Left lung (tissue), 10 donors: ENCODE results near the gene BRI3BP. TPM values are rescaled to one million over a fixed set of nuclear protein-coding genes. Genes with fewer than 3 reads are reported as not detected.

Experiments
- ATAC-seq: fragments of 200-7000 bp; cut with Tn5 transposase; one replicate; pipeline ENCODE4 v1.9.1; 2020; ENCODE audit warnings: moderate library complexity
- DNase-seq, 4 donors: peaks; one replicate each; pipeline ENCODE4 v3.0.0-alpha.2; 2013 to 2020
- H3K27ac ChIP-seq, 2 donors: fragments of 200-600 bp; sonication (generic) in 1 of 2; one replicate each; pipeline versions ENCODE4 v1.5.0 to v1.8.0; 2020 to 2021
- H3K27me3 ChIP-seq, 2 donors: fragments of 200-600 bp; sonication (generic) in 1 of 2; one replicate each; pipeline versions ENCODE4 v1.5.0 to v1.8.0; 2020 to 2021
- H3K36me3 ChIP-seq, 2 donors: fragments of 200-600 bp; sonication (generic) in 1 of 2; one replicate each; pipeline versions ENCODE4 v1.5.0 to v1.8.0; 2020 to 2021
- H3K4me1 ChIP-seq, 2 donors: fragments of 200-600 bp; one replicate each; pipeline ENCODE4 v1.8.0; 2021
- H3K4me3 ChIP-seq, 2 donors: fragments of 200-600 bp; sonication (generic) in 1 of 2; one replicate each; pipeline versions ENCODE4 v1.5.0 to v1.8.0; 2020 to 2021; ENCODE audit warnings: mild to moderate bottlenecking in 1 of 2
- H3K9me3 ChIP-seq, 2 donors: fragments of 200-600 bp; sonication (generic) in 1 of 2; one replicate each; pipeline versions ENCODE4 v1.5.0 to v1.8.0; 2020 to 2021
- CTCF ChIP-seq, 2 donors: fragments of 200-600 bp; sonication (generic) in 1 of 2; IDR thresholded peaks; one replicate each; pipeline versions ENCODE4 v1.5.0 to v1.8.0; 2021; ENCODE audit warnings: antibody characterized with exemption in 2 of 2
- intact Hi-C, 2 donors: fragments of 100-400 bp; cut with DNase I; formaldehyde crosslinking; loops; one replicate each; pipeline versions ENCODE4 v1.11.2 to v1.14.2; 2022
- polyA plus RNA-seq, 6 donors: library from polyadenylated mRNA; unstranded; fragments of 120-200 nt; gene quantifications; one replicate each; pipeline ENCODE4 v1.2.1, GENCODE V29; 2013; ENCODE audit not compliant: insufficient read length in 6 of 6
- total RNA-seq, 2 donors: library from RNA; stranded (reverse); fragmentation: NEBNext Ultra II Directional; extraction: Animal tissue kit (Norgen Biotek cat#: 25700); gene quantifications; one replicate each; pipeline ENCODE4 v1.2.1, GENCODE V29; 2021
- donor health status: DM: no; HTN: yes; CAD: no.
- donor health status: DM: no; HTN: no; CAD: no.

The BRI3BP gene
- total and polyA plus RNA-seq, 8 donors: 4.9 to 16.3 (median 7.0) TPM

- Histone ChIP-seq H3K27me3 (peaks cover 0 to 10% of the 10 kb centered on the region in 2 donors), H3K9me3 (peaks cover 0 to 2% of the 10 kb centered on the region in 2 donors), H3K36me3 (no peaks in the 10 kb centered on the region), H3K27ac (no peak overlapping the region), H3K4me3 (peak overlapping the region in 1 of 2 donors; percentile 77), H3K4me1 (peaks cover 0 to 24% of the 10 kb centered on the region in 2 donors)
- TF ChIP-seq CTCF (IDR thresholded peaks at IDR 0.05): no peak
- DNase-seq: no peak
- ATAC-seq: no peak
- intact Hi-C loops: no loop called here
Measured at GRCh38 chr12:125064492-125064891, 71.0 kb downstream of the BRI3BP start.

DNA sequence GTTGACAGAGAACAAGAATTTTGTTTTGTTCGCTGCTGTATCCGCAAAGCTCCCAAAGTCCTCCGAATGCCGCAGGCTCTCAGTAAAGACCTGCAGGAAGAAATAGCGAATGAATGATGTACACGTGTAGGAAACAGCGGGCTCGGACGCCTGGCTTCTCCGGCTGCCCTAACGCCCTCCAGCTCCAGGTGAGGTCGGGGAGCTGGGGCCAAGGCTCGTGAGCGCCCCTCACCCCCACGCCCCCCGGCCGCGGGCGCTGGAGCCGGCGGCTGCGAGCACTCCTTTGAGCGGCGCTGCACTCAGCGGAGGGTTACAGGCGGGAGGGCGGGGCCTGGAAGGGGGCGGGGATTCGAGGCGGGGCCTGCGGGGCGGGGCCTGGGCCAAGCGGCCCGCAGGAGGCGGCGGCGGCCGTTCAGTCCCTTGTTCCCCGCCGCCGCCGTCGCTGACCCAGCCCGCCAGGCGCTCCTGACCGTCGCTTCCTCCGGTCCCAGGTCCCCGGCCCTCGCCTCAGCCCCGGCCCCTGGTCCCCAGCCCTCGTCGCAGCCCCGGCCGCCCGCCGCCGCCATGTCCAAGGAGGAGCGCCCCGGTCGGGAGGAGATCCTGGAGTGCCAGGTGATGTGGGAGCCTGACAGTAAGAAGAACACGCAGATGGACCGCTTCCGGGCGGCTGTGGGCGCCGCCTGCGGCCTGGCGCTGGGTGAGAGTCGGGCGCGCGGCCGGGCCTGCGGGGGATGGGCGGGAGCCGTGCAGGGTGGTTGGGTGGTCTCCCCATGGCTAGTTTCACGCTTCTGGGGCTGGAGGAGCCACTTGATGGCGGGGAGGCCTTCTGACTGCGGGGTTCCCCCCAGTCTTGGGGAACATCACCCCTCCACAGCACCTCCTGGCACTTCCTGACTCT, 71.8 kb downstream of the BRI3BP start, which contains the start of gene AACS:
Gene AACS, plus strand, starts transcription at position 415 of the 898 bp plus-strand sequence. Its CDS starts 150 bp downstream, at position 565.
- DNase-seq: peak; percentile 72 to 96 (median 82)
- peak within 1 kb of the TSS in 1 of 2 donors; percentile 61 for H3K27ac ChIP-seq
- intact Hi-C loops: no loop called here

GRCh38 chr12:125065919-125066570, 72.6 kb downstream of the BRI3BP start:
- TF ChIP-seq CTCF (IDR thresholded peaks at IDR 0.05): no peak
- no peaks in the 10 kb centered on the region for H3K36me3 ChIP-seq
- no peak overlapping the region for H3K27ac ChIP-seq
- intact Hi-C loops: no loop called here
- H3K4me1 ChIP-seq: peaks cover 0 to 24% of the 10 kb centered on the region in 2 donors
- ATAC-seq (no peak), DNase-seq (no peak)
- H3K4me3 ChIP-seq: peak overlapping the region; percentile 72 to 77
- H3K27me3 ChIP-seq: peaks cover 0 to 10% of the 10 kb centered on the region in 2 donors
- H3K9me3 ChIP-seq: peaks cover 0 to 2% of the 10 kb centered on the region in 2 donors

More for the DNA sequence above, 71.8 kb downstream of the BRI3BP start, which contains the start of gene AACS:
- Histone ChIP-seq H3K9me3 (peaks cover 0 to 2% of the 10 kb centered on the region in 2 donors), H3K36me3 (no peaks in the 10 kb centered on the region), H3K4me1 (peaks cover 0 to 24% of the 10 kb centered on the region in 2 donors), H3K4me3 (peak within 1 kb of the TSS; percentile 72 to 77), H3K27me3 (peaks cover 0 to 10% of the 10 kb centered on the region in 2 donors)
- TF ChIP-seq CTCF (IDR thresholded peaks at IDR 0.05): no peak
- peak; percentile 99 for ATAC-seq

DNA sequence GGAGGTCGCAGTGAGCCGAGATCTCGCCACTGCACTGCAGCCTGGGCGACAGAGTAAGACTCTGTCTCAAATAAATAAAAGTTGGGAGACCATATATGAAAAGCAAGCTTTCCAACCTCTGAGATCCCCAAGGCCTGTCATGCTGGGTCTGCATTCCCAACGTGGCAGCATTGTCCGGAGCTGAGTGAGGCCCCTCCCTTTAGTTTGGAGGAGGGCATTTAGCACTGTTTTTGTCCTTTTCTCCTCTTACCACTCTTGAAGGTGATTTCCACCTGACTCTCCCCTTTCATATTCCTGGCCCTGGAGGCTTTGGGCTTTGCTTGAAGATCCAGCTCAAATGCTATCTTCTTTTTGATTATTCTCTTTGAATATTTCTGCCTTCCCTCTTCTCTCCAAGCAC, 74.9 kb downstream of the BRI3BP start:
- no peak for DNase-seq

More for the DNA sequence above, 74.9 kb downstream of the BRI3BP start:
- intact Hi-C loops: no loop called here
- no peak overlapping the region for H3K4me3 ChIP-seq
- no peak overlapping the region for H3K27ac ChIP-seq
- no peak for ATAC-seq
- H3K9me3 ChIP-seq: no peaks in the 10 kb centered on the region
- TF ChIP-seq CTCF (IDR thresholded peaks at IDR 0.05): no peak
- H3K4me1 ChIP-seq: peaks cover 0 to 24% of the 10 kb centered on the region in 2 donors
- peaks cover 0 to 10% of the 10 kb centered on the region in 2 donors for H3K27me3 ChIP-seq
- H3K36me3 ChIP-seq: no peaks in the 10 kb centered on the region
